CD14-positive monocyte (primary cell): ENCODE results near the gene STAT4. TPM values are rescaled to one million over a fixed set of nuclear protein-coding genes. Genes with fewer than 3 reads are reported as not detected.
A peak's percentile ranks its signal among the peaks of the same experiment; 100 is the strongest.

Experiments
- DNase-seq, 3 donors: peaks; one replicate each; pipeline ENCODE4 v3.0.0-alpha.2; 2011 to 2022
- H2AFZ ChIP-seq: 2 replicates; pipeline ENCODE4 v1.6.0; 2012; ENCODE audit warnings: mild to moderate bottlenecking, low read depth, low read length, inconsistent platforms; ENCODE audit not compliant: insufficient read depth, poor library complexity, severe bottlenecking
- H3K27ac ChIP-seq, 2 donors: 1 replicate in 1 of 2; 2 replicates in 1 of 2; pipeline ENCODE4 v1.5.1; 2012 to 2013; ENCODE audit warnings: low read length in 2 of 2, control low read depth in 1 of 2, inconsistent platforms in 1 of 2, low read depth in 1 of 2, mild to moderate bottlenecking in 1 of 2
- H3K27me3 ChIP-seq, 2 donors: one replicate each; pipeline versions ENCODE4 v1.6.0 to v1.6.1; 2011 to 2013; ENCODE audit warnings: low read length in 2 of 2; ENCODE audit not compliant: control insufficient read depth in 2 of 2, insufficient read depth in 2 of 2
- H3K36me3 ChIP-seq, 2 donors: replicated peaks in 1 of 2; 1 replicate in 1 of 2; 2 replicates in 1 of 2; pipeline versions ENCODE4 v1.5.1 to v1.6.1; 2012 to 2013; ENCODE audit warnings: low read length in 2 of 2, control low read depth in 1 of 2, inconsistent platforms in 1 of 2, mild to moderate bottlenecking in 1 of 2; ENCODE audit not compliant: insufficient read depth in 2 of 2, control insufficient read depth in 1 of 2
- H3K4me1 ChIP-seq, 2 donors: 1 replicate in 1 of 2; 2 replicates in 1 of 2; pipeline versions ENCODE4 v1.5.1 to v1.6.1; 2012 to 2013; ENCODE audit warnings: low read length in 2 of 2, control low read depth in 1 of 2, inconsistent platforms in 1 of 2, mild to moderate bottlenecking in 1 of 2, moderate library complexity in 1 of 2; ENCODE audit not compliant: insufficient read depth in 2 of 2, control insufficient read depth in 1 of 2
- H3K4me2 ChIP-seq: replicated peaks from 2 replicates; pipeline ENCODE3; 2012; ENCODE audit warnings: low read length, moderate library complexity, mild to moderate bottlenecking; ENCODE audit not compliant: poor library complexity, severe bottlenecking; ENCODE audit errors: extremely low read depth
- H3K4me3 ChIP-seq, 3 experiments: fragments of 200-600 bp in 1 of 3; sonication (generic) in 1 of 3; replicated peaks in 1 of 3; 1 replicate in 2 of 3; 2 replicates in 1 of 3; pipeline ENCODE4 v1.5.1; 2011 to 2013; ENCODE audit warnings: low read length in 3 of 3, mild to moderate bottlenecking in 3 of 3, control low read depth in 2 of 3, low read depth in 2 of 3, inconsistent platforms in 1 of 3, moderate library complexity in 1 of 3
- H3K79me2 ChIP-seq: 2 replicates; pipeline ENCODE4 v1.6.0; 2012; ENCODE audit warnings: mild to moderate bottlenecking, control low read depth, inconsistent platforms, low read length, moderate library complexity; ENCODE audit not compliant: insufficient read depth
- H3K9ac ChIP-seq: 2 replicates; pipeline ENCODE4 v1.6.0; 2017; ENCODE audit warnings: low read length, mild to moderate bottlenecking; ENCODE audit not compliant: insufficient read depth, poor library complexity, severe bottlenecking
- H3K9me3 ChIP-seq, 2 donors: replicated peaks in 1 of 2; 1 replicate in 1 of 2; 2 replicates in 1 of 2; pipeline versions ENCODE4 v1.5.1 to v1.6.1; 2012 to 2013; ENCODE audit warnings: low read length in 2 of 2, control low read depth in 1 of 2; ENCODE audit not compliant: control insufficient read depth in 1 of 2, insufficient read depth in 1 of 2
- H4K20me1 ChIP-seq: 2 replicates; pipeline ENCODE4 v1.6.0; 2012; ENCODE audit warnings: mild to moderate bottlenecking, low read length, control low read depth, moderate library complexity; ENCODE audit not compliant: insufficient read depth
- H3K27ac Mint-ChIP-seq, 7 donors: one replicate each; pipeline ENCODE4 v1.8.0; 2020; ENCODE audit warnings: mild to moderate bottlenecking in 7 of 7, mixed read lengths in 7 of 7, moderate library complexity in 6 of 7, inconsistent platforms in 2 of 7
- H3K27me3 Mint-ChIP-seq, 3 donors: one replicate each; pipeline ENCODE4 v1.8.0; 2021 to 2022; ENCODE audit warnings: low read depth in 3 of 3, mild to moderate bottlenecking in 3 of 3, mixed read lengths in 3 of 3, moderate library complexity in 3 of 3, inconsistent platforms in 1 of 3
- H3K36me3 Mint-ChIP-seq, 2 donors: one replicate each; pipeline ENCODE4 v1.8.0; 2020; ENCODE audit warnings: mixed read lengths in 2 of 2, inconsistent platforms in 1 of 2, mild to moderate bottlenecking in 1 of 2
- H3K4me1 Mint-ChIP-seq: one replicate; pipeline ENCODE4 v1.8.0; 2020; ENCODE audit warnings: mild to moderate bottlenecking, mixed read lengths
- H3K4me3 Mint-ChIP-seq, 2 donors: one replicate each; pipeline ENCODE4 v1.8.0; 2020; ENCODE audit warnings: mild to moderate bottlenecking in 2 of 2, mixed read lengths in 2 of 2, moderate library complexity in 1 of 2
- H3K9me3 Mint-ChIP-seq, 7 donors: one replicate each; pipeline ENCODE4 v1.8.0; 2020 to 2022; ENCODE audit warnings: mixed read lengths in 7 of 7, mild to moderate bottlenecking in 6 of 7, moderate library complexity in 6 of 7, inconsistent platforms in 2 of 7
- CTCF ChIP-seq: fragments of 200-600 bp; IDR thresholded peaks from one replicate; pipeline ENCODE4 v1.8.0; 2022; ENCODE audit warnings: antibody characterized with exemption, mild to moderate bottlenecking
- WGBS: methylation state at CpG from one replicate; pipeline ENCODE4 v1.1.5; 2013; ENCODE audit warnings: missing lambda C conversion rate; ENCODE audit not compliant: insufficient coverage; 5-methylcytosine and 5-hydroxymethylcytosine counted together
- intact Hi-C, 2 donors: fragments of 100-400 bp; cut with micrococcal nuclease; formaldehyde crosslinking; loops; one replicate each; pipeline versions ENCODE4 v1.15.0 to v1.15.1; 2023
- polyA plus RNA-seq, 3 donors: library from polyadenylated mRNA; depleted of rRNA in 1 of 3; unstranded in 2 of 3; stranded (reverse) in 1 of 3; fragments of 300-500 nt in 2 of 3; fragments of >200 nt in 1 of 3; fragmentation: Illumina TruSeq in 2 of 3; gene quantifications; 1 replicate in 2 of 3; 2 replicates in 1 of 3; pipeline ENCODE4 v1.2.3, GENCODE V29; 2012 to 2021

STAT4 gene
- polyA plus RNA-seq, 3 donors, result 0.31 to 0.52 (median 0.31) TPM

- TF ChIP-seq CTCF, result no peak
- no peak overlapping the region for H3K9ac ChIP-seq
- Mint-ChIP-seq H3K27me3 (peaks cover 0 to 2% (median 0%) of the 10 kb centered on the region in 3 donors), H3K27ac (peak overlapping the region in 4 of 7 donors; percentile 15 to 65 (median 48)), H3K4me1 (peaks cover 13% of the 10 kb centered on the region), H3K36me3 (peaks cover 39 to 50% of the 10 kb centered on the region in 2 donors), H3K4me3 (peak overlapping the region; percentile 18 to 39), H3K9me3 (peaks cover 0 to 3% (median 0%) of the 10 kb centered on the region in 7 donors)
- H3K27ac ChIP-seq, result peak overlapping the region in 1 of 2 donors; percentile 46
- H3K27me3 ChIP-seq, result no peaks in the 10 kb centered on the region
- DNase-seq, result no peak
- peaks cover 76% of the 10 kb centered on the region for H4K20me1 ChIP-seq
- peak overlapping the region in 1 of 3 experiments; percentile 81 for H3K4me3 ChIP-seq
- peaks cover 71% of the 10 kb centered on the region for H3K79me2 ChIP-seq
- H3K4me2 ChIP-seq, result peak overlapping the region; percentile 84
- WGBS, result 94% methylated on average over 6 of the region's 14 CpGs
- H3K36me3 ChIP-seq, result peaks cover 50 to 64% of the 10 kb centered on the region in 2 donors
- H3K4me1 ChIP-seq, result peaks cover 36 to 38% of the 10 kb centered on the region in 2 donors
- no peaks in the 10 kb centered on the region for H3K9me3 ChIP-seq
- intact Hi-C loops, result loop anchor here in 1 of 2 donors (5.0 kb wide), 1 partner anchor 44 kb away; no protein-coding TSS in a partner anchor
- H2AFZ ChIP-seq, result no peak overlapping the region
Measured at GRCh38 chr2:191010887-191011885, 139.6 kb downstream of the STAT4 start.

- Histone ChIP-seq H3K27me3 (no peaks in the 10 kb centered on the region), H3K9me3 (no peaks in the 10 kb centered on the region), H3K4me2 (no peak overlapping the region), H3K9ac (no peak overlapping the region), H3K4me1 (peaks cover 28 to 30% of the 10 kb centered on the region in 2 donors), H3K79me2 (peaks cover 84% of the 10 kb centered on the region), H3K27ac (peak overlapping the region in 1 of 2 donors; percentile 40), H2AFZ (no peak overlapping the region), H4K20me1 (peaks cover 90% of the 10 kb centered on the region), H3K4me3 (no peak overlapping the region), H3K36me3 (peaks cover 65 to 79% of the 10 kb centered on the region in 2 donors)
- Mint-ChIP-seq H3K4me1 (peaks cover 13% of the 10 kb centered on the region), H3K27me3 (no peaks in the 10 kb centered on the region), H3K9me3 (peaks cover 0 to 3% (median 0%) of the 10 kb centered on the region in 7 donors), H3K27ac (peak overlapping the region in 3 of 7 donors; percentile 23 to 58 (median 30)), H3K36me3 (peaks cover 53 to 64% of the 10 kb centered on the region in 2 donors), H3K4me3 (peak overlapping the region in 1 of 2 donors; percentile 27)
- TF ChIP-seq CTCF, result no peak
- WGBS, result 100% methylated on average over 1 of the region's 4 CpGs
- no peak for DNase-seq
- intact Hi-C loops, result loop anchor here (5.0 to 10.0 kb wide), 2 partner anchors 42 to 105 kb away; no protein-coding TSS in a partner anchor
Measured at GRCh38 chr2:191009541-191010374, 141.0 kb downstream of the STAT4 start.
